GM19351 (cell line): ENCODE results near the gene PRKCE.

Experiments
- ATAC-seq: cut with Tn5 transposase; IDR thresholded peaks from one replicate; pipeline ENCODE4 v1.9.1; 2021; ENCODE audit warnings: mild to moderate bottlenecking, moderate library complexity; ENCODE audit not compliant: unreplicated experiment

Gene PRKCE

GRCh38 chr2:46003903-46004473, 352.5 kb downstream of the PRKCE start:
- no peak for ATAC-seq

DNA sequence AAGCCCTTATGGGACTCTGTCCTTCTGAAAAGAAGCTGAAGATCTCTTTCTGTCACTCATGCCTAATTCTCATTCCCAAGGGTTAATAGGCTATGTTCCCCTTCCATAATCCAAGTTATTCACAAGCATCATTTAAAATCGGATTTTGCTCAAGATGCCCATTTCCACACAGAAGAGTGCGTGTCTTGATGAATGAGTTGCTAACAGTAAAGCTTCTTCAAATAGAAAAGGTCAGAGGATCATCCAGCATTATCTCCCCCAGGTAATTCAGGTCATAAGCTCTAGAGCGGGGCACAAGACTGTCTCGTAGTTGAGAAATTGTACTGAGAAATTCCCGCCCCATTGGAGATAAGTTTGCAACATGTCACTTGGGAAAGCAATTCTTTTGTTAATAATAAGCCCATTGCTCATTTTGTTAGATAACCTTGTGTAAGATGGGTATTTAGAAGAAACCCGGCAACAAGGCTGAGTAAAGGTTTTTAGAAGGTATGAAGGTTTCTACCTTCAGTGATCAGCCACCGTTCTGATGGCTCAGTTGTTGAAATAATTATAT, 355.1 kb downstream of the PRKCE start:
- ATAC-seq, result no peak

GRCh38 chr2:46007412-46007811, 355.9 kb downstream of the PRKCE start:
- ATAC-seq, result no peak

DNA sequence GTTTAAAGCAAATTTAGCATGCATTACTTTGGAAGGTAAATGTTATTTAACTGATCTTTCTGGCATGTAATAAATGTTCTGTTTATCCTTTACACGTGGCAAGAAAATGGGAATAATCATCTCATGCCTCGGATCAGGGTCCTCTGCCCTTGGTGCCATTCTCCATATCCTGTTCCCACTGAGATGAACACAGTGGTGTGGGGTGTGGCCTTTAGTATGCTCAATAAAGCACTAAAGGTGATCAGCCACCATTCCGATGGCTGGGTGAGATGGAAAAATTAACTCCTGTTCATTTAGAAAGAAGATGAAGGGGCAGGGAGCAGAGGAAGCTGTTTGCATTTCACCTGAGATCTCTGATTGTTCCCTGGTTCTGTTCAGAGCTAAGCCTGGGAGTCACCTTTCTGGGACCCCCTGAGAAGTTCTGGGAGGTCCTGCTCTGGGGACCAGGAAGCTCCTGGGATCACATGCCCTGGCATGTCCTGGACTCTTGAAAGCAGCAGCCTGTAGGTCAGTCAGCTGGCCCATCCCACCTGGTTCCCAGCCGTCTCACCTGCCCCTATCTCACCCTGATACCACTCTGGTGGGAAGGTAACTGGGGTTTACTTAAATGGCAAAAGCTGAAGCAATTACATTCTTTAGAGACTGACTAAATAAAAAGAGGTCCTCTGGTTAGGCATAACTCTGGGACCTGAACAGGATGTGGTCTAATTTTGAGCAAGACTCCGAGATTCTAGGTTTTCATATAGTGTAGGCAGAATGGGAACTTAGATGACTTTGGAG, 356.8 kb downstream of the PRKCE start:
- ATAC-seq, result no peak

- peak; percentile 47 for ATAC-seq
Observed at GRCh38 chr2:46009315-46009714, 357.8 kb downstream of the PRKCE start.

GRCh38 chr2:46009772-46010171, 358.3 kb downstream of the PRKCE start:
- ATAC-seq, result no peak

GRCh38 chr2:46010223-46010924, 358.9 kb downstream of the PRKCE start:
- no peak for ATAC-seq

GRCh38 chr2:46010925-46011490, 359.5 kb downstream of the PRKCE start:
- no peak for ATAC-seq

GRCh38 chr2:46012618-46013240, 361.3 kb downstream of the PRKCE start:
- ATAC-seq, result no peak

- no peak for ATAC-seq
Observed at GRCh38 chr2:46013726-46014125, 362.3 kb downstream of the PRKCE start.

DNA sequence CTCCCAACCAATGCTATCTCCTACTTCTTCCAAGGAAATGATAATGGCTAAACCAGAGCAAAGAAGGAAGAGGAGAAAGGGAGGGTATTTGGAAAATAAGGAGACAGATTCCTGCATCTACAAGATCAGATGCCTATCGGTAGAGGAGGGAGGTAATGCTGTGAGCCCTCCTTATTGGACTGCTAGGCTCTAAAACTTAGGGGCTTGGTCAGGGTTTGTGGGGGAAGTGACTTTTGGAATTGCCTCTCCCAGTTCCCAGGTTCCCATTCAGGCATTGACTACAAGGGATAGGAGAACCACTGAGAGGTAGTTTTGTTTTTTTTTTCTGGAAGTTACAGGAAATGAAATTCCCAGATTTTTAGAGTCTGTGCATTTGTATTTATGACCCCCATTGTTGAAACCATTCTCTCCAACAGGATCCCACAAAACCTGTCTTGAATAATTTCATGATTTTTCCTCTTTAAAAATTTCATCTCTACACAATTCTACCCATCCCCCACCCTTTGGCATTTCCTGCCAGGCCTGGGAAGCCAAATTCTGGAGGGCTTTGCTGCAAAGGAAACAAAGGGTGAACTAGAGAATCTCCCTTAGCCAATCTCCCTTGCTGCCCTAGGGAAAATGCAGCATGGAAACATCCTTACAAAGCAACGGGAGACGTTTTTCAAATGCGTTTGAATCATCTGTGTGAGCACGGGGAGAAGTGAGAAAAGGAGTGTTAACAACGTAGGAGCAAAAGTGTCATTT, 363.6 kb downstream of the PRKCE start:
- no peak for ATAC-seq

DNA sequence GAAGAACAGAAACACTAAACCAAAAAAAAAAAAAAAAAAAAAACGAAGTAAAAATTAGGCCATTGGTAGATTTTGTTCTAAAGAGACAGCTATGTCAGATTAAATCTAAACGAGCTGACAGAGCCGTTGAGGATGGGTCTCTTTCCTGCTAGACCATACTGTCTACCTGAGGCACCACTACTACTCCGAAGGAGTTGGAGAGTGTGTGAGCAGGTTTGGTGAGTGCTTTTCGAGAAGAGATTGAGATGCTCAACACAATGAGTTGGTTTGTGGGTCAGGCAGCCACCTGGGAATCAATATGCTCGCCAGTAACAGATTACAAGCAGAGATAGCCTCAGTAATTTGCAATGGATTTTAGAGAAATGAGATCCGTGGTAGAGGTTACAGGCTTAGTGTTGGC, 364.2 kb downstream of the PRKCE start:
- ATAC-seq, result no peak

DNA sequence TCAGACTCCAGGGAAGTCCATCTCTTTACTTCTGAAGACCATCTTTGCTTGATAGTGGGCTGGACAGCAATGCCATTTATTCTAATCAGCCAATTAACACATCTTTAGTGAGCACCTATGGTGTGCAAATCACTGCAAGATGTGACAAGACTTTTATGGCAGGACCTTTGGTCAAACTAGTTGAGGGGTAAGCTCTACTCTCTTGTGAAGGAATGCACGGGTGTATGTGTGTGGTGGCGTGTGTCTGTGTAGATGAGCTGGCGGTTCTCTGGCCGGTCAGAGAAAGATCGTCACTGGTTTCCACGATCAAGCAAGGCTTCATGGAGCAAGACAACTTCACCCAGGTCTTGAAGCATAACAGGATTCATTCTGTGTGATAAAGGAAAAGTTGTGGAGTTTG, 364.6 kb downstream of the PRKCE start:
- ATAC-seq, result no peak

- no peak for ATAC-seq
Observed at GRCh38 chr2:46018773-46019591, 367.5 kb downstream of the PRKCE start.

DNA sequence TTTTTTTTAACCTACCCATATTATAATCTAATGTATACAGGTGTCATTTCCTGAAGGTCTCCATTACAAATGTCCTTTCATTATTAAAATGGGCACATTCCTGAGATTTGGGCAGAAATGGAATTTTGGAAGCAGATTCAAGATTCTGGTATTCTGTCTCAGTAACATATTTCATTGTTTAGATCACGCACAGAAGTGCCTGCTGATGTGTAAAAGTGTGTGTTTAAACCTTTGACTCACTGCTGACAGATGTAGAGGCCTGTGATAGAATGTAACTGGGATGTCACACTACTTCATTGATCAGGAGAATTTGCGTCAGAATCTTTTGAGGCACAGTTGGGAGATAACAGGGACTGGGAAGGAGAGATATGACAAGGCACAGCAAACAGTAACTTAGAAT, 368.9 kb downstream of the PRKCE start:
- no peak for ATAC-seq

DNA sequence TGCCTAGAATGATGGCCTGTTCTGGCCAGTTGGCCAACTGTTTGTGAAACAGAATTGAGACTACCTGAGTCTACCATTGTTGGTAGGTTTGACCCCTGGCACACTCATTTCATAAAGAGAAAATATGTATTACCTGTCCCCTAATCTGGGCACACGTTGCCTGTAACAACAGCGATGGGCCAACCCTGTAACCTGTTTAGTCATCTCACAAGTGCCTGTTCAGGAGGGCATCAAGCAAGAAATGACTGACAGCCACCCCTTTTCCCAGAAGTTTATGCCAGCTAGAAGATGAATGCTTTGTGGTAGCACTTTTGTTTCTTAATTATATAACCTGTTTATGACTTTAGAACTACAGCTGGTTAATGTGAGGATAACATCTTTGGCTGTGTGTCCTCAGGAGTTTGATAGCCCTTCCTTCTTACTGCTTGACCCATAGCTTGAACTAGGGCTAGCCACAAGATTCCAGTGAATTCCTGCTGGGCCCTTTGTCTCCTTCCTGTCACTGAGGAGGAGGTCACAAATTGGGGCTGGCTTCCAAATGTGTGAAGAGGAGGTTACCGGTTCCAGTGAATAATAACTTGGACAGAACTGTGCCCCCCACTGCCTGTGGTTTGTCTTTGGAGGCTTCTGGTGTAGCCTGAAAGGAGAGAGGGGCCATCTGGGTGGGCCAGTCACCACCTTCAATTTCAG, 371.8 kb downstream of the PRKCE start:
- ATAC-seq, result no peak

DNA sequence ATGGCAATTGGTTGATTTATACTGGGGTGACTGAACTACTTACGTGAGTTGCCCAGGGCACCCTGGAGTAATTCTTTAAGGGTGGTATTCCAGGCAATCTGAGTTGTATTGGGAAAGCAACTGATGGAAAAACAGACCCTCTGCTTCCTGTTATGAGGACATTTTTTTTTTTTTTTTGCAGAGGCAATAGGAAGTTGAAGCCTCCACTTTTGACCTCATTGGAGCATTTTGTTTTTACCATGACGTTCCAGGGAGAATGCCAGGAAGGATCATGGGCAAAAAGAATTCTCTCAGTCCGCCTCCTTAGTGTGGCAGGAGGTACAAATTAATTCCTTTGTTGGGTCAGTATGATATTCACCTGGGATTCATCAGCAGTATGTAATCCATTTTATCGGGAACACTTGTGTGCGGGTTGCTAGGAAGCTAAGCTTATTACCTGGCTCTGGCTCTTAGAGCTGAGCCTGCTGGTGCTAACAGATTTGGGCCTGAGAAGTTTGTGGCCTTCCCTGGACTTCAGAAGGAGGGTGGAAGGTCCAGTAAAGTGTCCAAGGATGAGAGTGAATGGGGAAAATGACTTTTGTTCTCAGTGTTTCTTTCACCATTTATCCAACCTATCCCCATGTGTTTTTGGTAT, 372.8 kb downstream of the PRKCE start:
- ATAC-seq, result no peak

GRCh38 chr2:46025081-46025480, 373.6 kb downstream of the PRKCE start:
- no peak for ATAC-seq
